GM23248 (cell line): Measurements from ENCODE around the gene CDC20.

Source experiments
- EZH2 ChIP-seq: fragments of 200-600 bp; sonication (generic); IDR thresholded peaks from 2 replicates; pipeline ENCODE4 v1.6.1; 2018; ENCODE audit warnings: antibody characterized with exemption, mild to moderate bottlenecking; ENCODE audit not compliant: insufficient read depth, poor library complexity, severe bottlenecking
- EZH2phosphoT487 ChIP-seq: fragments of 200-600 bp; sonication (generic); IDR thresholded peaks from 2 replicates; pipeline ENCODE4 v1.6.1; 2018; ENCODE audit warnings: antibody characterized with exemption, moderate library complexity, mild to moderate bottlenecking, low read depth; ENCODE audit not compliant: insufficient read depth

GRCh38 chr1:43367904-43368645 is 9.3 kb downstream of the CDC20 start, which contains the start of gene ELOVL1:
- no peak for TF ChIP-seq EZH2phosphoT487
- TF ChIP-seq EZH2 = no peak
